HL-60 (cell line): ENCODE results near the gene NKD2.

Experiments
- CTCF ChIP-seq: IDR thresholded peaks from one replicate; pipeline ENCODE4 v1.5.1; 2011; ENCODE audit warnings: low read length, control low read depth, inconsistent platforms; ENCODE audit not compliant: insufficient read depth
- GABPA ChIP-seq: IDR thresholded peaks from 2 replicates; pipeline ENCODE4 v1.6.1; 2012; ENCODE audit warnings: low read depth
- POLR2AphosphoS5 ChIP-seq: IDR thresholded peaks from 2 replicates; pipeline ENCODE4 v1.6.1; 2012; ENCODE audit warnings: low read depth

- TF ChIP-seq CTCF (no peak), GABPA (no peak), POLR2AphosphoS5 (no peak)
These were observed 28.5 kb upstream of the NKD2 start for GRCh38 chr5:980001-980588.
